Trophoblast cell (in vitro differentiated cells and primary cell): ENCODE data around the gene LIPC.

Source experiments
- DNase-seq, 2 donors: peaks; one replicate each; pipeline ENCODE4 v3.0.0-alpha.2; 2016
- H2AFZ ChIP-seq: 2 replicates; pipeline ENCODE4 v1.6.1; 2013; ENCODE audit warnings: low read length, moderate library complexity, mild to moderate bottlenecking; ENCODE audit not compliant: insufficient read depth, poor library complexity
- H2AK5ac ChIP-seq: 2 replicates; pipeline ENCODE4 v1.6.1; 2013; ENCODE audit warnings: mild to moderate bottlenecking, low read length
- H2BK120ac ChIP-seq: 2 replicates; pipeline ENCODE4 v1.6.1; 2013; ENCODE audit warnings: low read length, mild to moderate bottlenecking, moderate library complexity; ENCODE audit not compliant: insufficient read depth, poor library complexity
- H2BK12ac ChIP-seq: 2 replicates; pipeline ENCODE4 v1.6.1; 2013; ENCODE audit warnings: mild to moderate bottlenecking, low read length, moderate library complexity
- H2BK5ac ChIP-seq: 2 replicates; pipeline ENCODE4 v1.6.1; 2013; ENCODE audit warnings: low read length, low read depth, moderate library complexity, mild to moderate bottlenecking; ENCODE audit not compliant: poor library complexity
- H3K14ac ChIP-seq: 2 replicates; pipeline ENCODE4 v1.6.1; 2013; ENCODE audit warnings: mild to moderate bottlenecking, low read length
- H3K18ac ChIP-seq: 2 replicates; pipeline ENCODE4 v1.6.1; 2013; ENCODE audit warnings: mild to moderate bottlenecking, low read length
- H3K23ac ChIP-seq: 2 replicates; pipeline ENCODE4 v1.6.1; 2013; ENCODE audit warnings: low read length
- H3K27ac ChIP-seq: 2 replicates; pipeline ENCODE4 v1.5.1; 2013; ENCODE audit warnings: low read depth, mild to moderate bottlenecking, inconsistent platforms, low read length, moderate library complexity
- H3K27me3 ChIP-seq: 2 replicates; pipeline ENCODE4 v1.6.1; 2013; ENCODE audit warnings: inconsistent platforms, mild to moderate bottlenecking, low read length, moderate library complexity; ENCODE audit not compliant: insufficient read depth
- H3K36me3 ChIP-seq, 2 experiments: 1 replicate in 1 of 2; 2 replicates in 1 of 2; pipeline ENCODE4 v1.6.1; 2013; ENCODE audit warnings: low read length in 2 of 2, mild to moderate bottlenecking in 2 of 2, moderate library complexity in 1 of 2; ENCODE audit not compliant: insufficient read depth in 2 of 2, control insufficient read depth in 1 of 2
- H3K4ac ChIP-seq: 2 replicates; pipeline ENCODE4 v1.6.1; 2013; ENCODE audit warnings: low read depth, mild to moderate bottlenecking, low read length, moderate library complexity
- H3K4me1 ChIP-seq, 2 experiments: 1 replicate in 1 of 2; 2 replicates in 1 of 2; pipeline ENCODE4 v1.6.1; 2013; ENCODE audit warnings: low read length in 2 of 2, mild to moderate bottlenecking in 2 of 2, moderate library complexity in 1 of 2; ENCODE audit not compliant: insufficient read depth in 2 of 2, control insufficient read depth in 1 of 2
- H3K4me2 ChIP-seq: 2 replicates; pipeline ENCODE4 v1.6.1; 2013; ENCODE audit warnings: inconsistent platforms, mild to moderate bottlenecking, low read length, moderate library complexity
- H3K4me3 ChIP-seq: 2 replicates; pipeline ENCODE4 v1.5.1; 2013; ENCODE audit warnings: mild to moderate bottlenecking, low read depth, low read length, inconsistent platforms
- H3K79me1 ChIP-seq: one replicate; pipeline ENCODE4 v1.6.1; 2013; ENCODE audit warnings: low read length
- H3K79me2 ChIP-seq: 2 replicates; pipeline ENCODE4 v1.6.1; 2013; ENCODE audit warnings: low read length, mild to moderate bottlenecking; ENCODE audit not compliant: control insufficient read depth, insufficient read depth, poor library complexity
- H3K9ac ChIP-seq: 2 replicates; pipeline ENCODE4 v1.6.1; 2013; ENCODE audit warnings: mild to moderate bottlenecking, low read length
- H3K9me3 ChIP-seq: 2 replicates; pipeline ENCODE4 v1.6.1; 2013; ENCODE audit warnings: low read depth, mild to moderate bottlenecking, control low read depth, inconsistent platforms, low read length; ENCODE audit not compliant: insufficient read depth
- H4K12ac ChIP-seq: 2 replicates; pipeline ENCODE4 v1.6.1; 2013; ENCODE audit warnings: low read depth, mild to moderate bottlenecking, low read length, moderate library complexity
- H4K8ac ChIP-seq: 2 replicates; pipeline ENCODE4 v1.6.1; 2013; ENCODE audit warnings: low read depth, mild to moderate bottlenecking, low read length, moderate library complexity
- H4K91ac ChIP-seq: one replicate; pipeline ENCODE4 v1.6.1; 2013; ENCODE audit warnings: low read depth, mild to moderate bottlenecking, low read length, moderate library complexity
- WGBS: extraction: QIAGEN DNeasy Blood & Tissue Kit; methylation state at CpG from one replicate; pipeline ENCODE4 v1.1.7; 2013; ENCODE audit warnings: missing lambda C conversion rate; ENCODE audit not compliant: insufficient read length, insufficient coverage; ENCODE audit errors: extremely low coverage; 5-methylcytosine and 5-hydroxymethylcytosine counted together

The LIPC gene

DNA sequence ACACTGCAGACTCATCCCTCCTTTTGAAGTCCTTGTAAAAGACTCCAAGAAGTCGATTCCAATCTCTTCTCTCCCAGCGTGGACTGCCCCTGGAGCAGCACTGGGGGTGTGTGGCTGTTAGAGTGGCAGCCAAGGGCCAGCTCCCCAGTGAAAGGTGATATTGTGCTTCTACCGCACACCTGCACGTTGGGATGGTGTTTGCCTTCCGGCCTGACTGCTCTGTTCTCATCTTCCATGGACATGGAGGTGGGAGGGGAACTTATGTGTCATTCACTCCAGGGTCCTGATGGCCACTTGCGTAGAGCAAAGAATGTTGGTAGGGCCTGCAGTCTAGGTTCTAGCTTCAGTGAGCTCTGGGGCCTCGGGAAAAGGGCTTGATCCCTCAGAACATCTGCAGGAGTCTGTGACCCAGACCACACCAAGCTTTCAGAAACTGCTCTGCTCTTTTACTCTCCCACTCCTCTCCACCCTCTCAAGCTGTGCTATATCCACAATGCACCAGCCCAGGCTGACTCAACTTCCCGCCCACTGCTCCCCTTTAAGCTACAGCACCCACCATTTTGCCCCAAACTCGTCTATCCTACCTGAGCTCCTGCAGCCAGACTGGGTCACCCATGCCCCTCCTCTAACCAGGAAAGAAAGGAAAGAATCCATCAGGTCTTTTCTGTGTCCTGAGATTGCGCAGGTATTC lies 31.3 kb downstream of the LIPC start:
- Histone ChIP-seq H4K91ac (no peak overlapping the region), H2BK120ac (no peak overlapping the region), H3K79me1 (peaks cover 8% of the 10 kb centered on the region), H4K8ac (no peak overlapping the region), H3K23ac (no peak overlapping the region), H2AK5ac (no peak overlapping the region), H3K27me3 (no peaks in the 10 kb centered on the region), H3K4me2 (no peak overlapping the region), H3K79me2 (no peaks in the 10 kb centered on the region), H3K27ac (no peak overlapping the region), H2AFZ (no peak overlapping the region), H2BK12ac (no peak overlapping the region), H3K14ac (no peak overlapping the region), H2BK5ac (no peak overlapping the region), H3K9me3 (no peaks in the 10 kb centered on the region), H3K9ac (no peak overlapping the region), H3K4ac (no peak overlapping the region), H3K4me3 (no peak overlapping the region), H4K12ac (no peak overlapping the region), H3K36me3 (no peaks in the 10 kb centered on the region), H3K4me1 (peaks cover 4 to 10% of the 10 kb centered on the region in 2 experiments), H3K18ac (no peak overlapping the region)
- WGBS = no CpG with 5 or more reads among the region's 10 CpGs
- no peak for DNase-seq

DNA sequence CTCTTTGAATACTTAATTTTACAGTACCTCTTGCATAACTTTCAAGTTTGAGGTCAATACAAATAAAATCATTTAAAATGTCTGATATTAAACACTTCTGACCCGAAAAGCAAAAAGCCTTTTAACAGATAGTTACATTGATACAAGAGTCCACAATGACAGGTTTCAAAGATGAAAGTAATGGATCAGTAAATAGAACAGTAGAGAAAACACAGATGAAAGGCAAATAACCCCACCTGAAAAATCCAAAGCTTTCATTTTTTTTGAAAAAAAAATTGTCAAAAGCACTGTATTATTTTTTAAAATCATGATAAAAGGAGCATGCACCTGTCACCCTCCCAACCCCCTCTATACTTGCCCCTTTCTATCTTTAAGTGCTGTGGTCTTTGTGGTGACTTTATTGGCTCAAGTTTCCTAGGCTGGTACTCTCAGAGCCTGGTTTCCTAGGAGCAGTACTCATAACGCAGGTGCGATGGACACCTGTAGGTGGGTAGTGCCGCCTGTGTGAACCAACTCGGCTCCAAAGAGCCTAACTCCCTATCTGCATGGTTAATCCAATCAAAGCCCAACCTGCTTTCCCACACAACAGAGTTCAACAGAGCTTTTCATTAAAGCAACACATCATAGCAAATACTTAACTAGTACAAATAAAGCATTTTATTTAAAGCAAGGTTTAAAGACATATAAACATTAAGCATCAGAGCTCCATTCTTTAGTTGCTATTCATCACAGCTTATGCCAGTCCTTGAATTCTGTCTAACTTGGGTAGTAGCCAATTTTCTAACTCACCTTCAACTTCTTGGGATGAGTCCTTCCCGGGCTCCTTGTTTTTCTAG lies 32.2 kb downstream of the LIPC start:
- no CpG with 5 or more reads among the region's 6 CpGs for WGBS
- no peak overlapping the region for H3K18ac ChIP-seq

GRCh38 chr15:58465070-58465469 lies 33.3 kb downstream of the LIPC start:
- Histone ChIP-seq H2BK5ac (no peak overlapping the region), H3K79me2 (no peaks in the 10 kb centered on the region), H4K8ac (no peak overlapping the region), H3K79me1 (peaks cover 15% of the 10 kb centered on the region), H3K9me3 (no peaks in the 10 kb centered on the region), H3K18ac (no peak overlapping the region), H3K4me2 (no peak overlapping the region), H3K36me3 (no peaks in the 10 kb centered on the region), H3K27me3 (no peaks in the 10 kb centered on the region), H2AFZ (no peak overlapping the region), H4K12ac (no peak overlapping the region), H3K23ac (no peak overlapping the region), H3K4me3 (no peak overlapping the region), H3K4me1 (peaks cover 12 to 20% of the 10 kb centered on the region in 2 experiments), H2AK5ac (no peak overlapping the region), H4K91ac (no peak overlapping the region), H3K9ac (no peak overlapping the region), H3K14ac (no peak overlapping the region), H2BK12ac (no peak overlapping the region), H2BK120ac (no peak overlapping the region), H3K27ac (no peak overlapping the region), H3K4ac (no peak overlapping the region)
- DNase-seq = no peak

More for the DNA sequence above, 32.2 kb downstream of the LIPC start:
- no peak overlapping the region for H4K91ac ChIP-seq
- H4K12ac ChIP-seq = no peak overlapping the region
- no peak overlapping the region for H3K4me2 ChIP-seq
- no peaks in the 10 kb centered on the region for H3K36me3 ChIP-seq
- H2BK120ac ChIP-seq = no peak overlapping the region
- no peaks in the 10 kb centered on the region for H3K79me2 ChIP-seq
- no peaks in the 10 kb centered on the region for H3K9me3 ChIP-seq
- H4K8ac ChIP-seq = no peak overlapping the region
- H3K4me3 ChIP-seq = no peak overlapping the region
- H3K27ac ChIP-seq = no peak overlapping the region
- H3K9ac ChIP-seq = no peak overlapping the region
- H3K4ac ChIP-seq = no peak overlapping the region
- H2BK5ac ChIP-seq = no peak overlapping the region
- no peak overlapping the region for H3K14ac ChIP-seq
- peak overlapping the region; percentile 26 for H2BK12ac ChIP-seq
- H3K79me1 ChIP-seq = peaks cover 9% of the 10 kb centered on the region
- H3K23ac ChIP-seq = no peak overlapping the region
- no peak overlapping the region for H2AFZ ChIP-seq
- H3K27me3 ChIP-seq = no peaks in the 10 kb centered on the region
- peaks cover 5 to 11% of the 10 kb centered on the region in 2 experiments for H3K4me1 ChIP-seq
- no peak overlapping the region for H2AK5ac ChIP-seq
- no peak for DNase-seq

- Histone ChIP-seq H3K18ac (no peak overlapping the region), H3K27ac (no peak overlapping the region), H3K4me2 (no peak overlapping the region), H3K14ac (no peak overlapping the region), H2BK5ac (no peak overlapping the region), H4K12ac (no peak overlapping the region), H3K4me1 (peaks cover 12 to 22% of the 10 kb centered on the region in 2 experiments), H3K79me1 (peaks cover 15% of the 10 kb centered on the region), H3K23ac (no peak overlapping the region), H3K9me3 (no peaks in the 10 kb centered on the region), H2BK120ac (no peak overlapping the region), H4K91ac (no peak overlapping the region), H3K79me2 (no peaks in the 10 kb centered on the region), H2BK12ac (no peak overlapping the region), H2AFZ (no peak overlapping the region), H4K8ac (no peak overlapping the region), H3K4me3 (no peak overlapping the region), H3K4ac (no peak overlapping the region), H3K27me3 (no peaks in the 10 kb centered on the region), H3K36me3 (no peaks in the 10 kb centered on the region), H3K9ac (no peak overlapping the region), H2AK5ac (no peak overlapping the region)
- whole genome bisulfite sequencing = no CpG with 5 or more reads among the region's 7 CpGs
- DNase-seq = peak in 1 of 2 donors; percentile 60
Measured at GRCh38 chr15:58465866-58466517, 34.2 kb downstream of the LIPC start.
